ENCODE measurements around the gene TIMM17B. TPM values are rescaled to one million over a fixed set of nuclear protein-coding genes. Genes with fewer than 3 reads are reported as not detected.

TIMM17B gene
- polyA plus RNA-seq, 2 of the 4 experiments (the other 2 are of a cell fraction): 68.9 to 76.9 TPM

GRCh38 chrX:48909703-48910294 is 12.2 kb upstream of the TIMM17B start:
- H3K4me2 ChIP-seq: peak overlapping the region; percentile 84
- CTCF ChIA-PET: interaction anchor here (1.0 kb wide), 1 partner anchor 18 kb away, joined by 3 read pairs; no protein-coding TSS in a partner anchor

GRCh38 chrX:48908600-48908999 is 11.0 kb upstream of the TIMM17B start:
- ATAC-seq (no peak), FAIRE-seq (no peak), DNase-seq (ENCODE audit: low read depth in 1 of 2, low spot score in 1 of 2) (no peak)
- Histone ChIP-seq H3K4me3 (no peak overlapping the region), H3K9me3 (no peaks in the 10 kb centered on the region), H3K27ac (no peak overlapping the region), H3K4me2 (no peak overlapping the region), H3K4me1 (peaks cover 13% of the 10 kb centered on the region)
- 88% methylated on average over 1 of the region's 1 CpG for WGBS (ENCODE audit: missing lambda C conversion rate)
- POLR2A ChIA-PET: no interaction called here
- CTCF ChIA-PET: interaction anchor here (1.1 kb wide), 1 partner anchor 10 kb away, joined by 3 read pairs; no protein-coding TSS in a partner anchor
- no peak for TF ChIP-seq ZSCAN20 (CRISPR knock-in tag; IDR thresholded peaks at IDR 0.05)

More at GRCh38 chrX:48909703-48910294, 12.2 kb upstream of the TIMM17B start:
- no peak overlapping the region for H3K27ac ChIP-seq
- peaks cover 13% of the 10 kb centered on the region for H3K4me1 ChIP-seq
- ATAC-seq (no peak), DNase-seq (ENCODE audit: low read depth in 1 of 2, low spot score in 1 of 2) (no peak), FAIRE-seq (no peak)
- 98% methylated on average over 16 of the region's 17 CpGs for WGBS (ENCODE audit: missing lambda C conversion rate)
- TF ChIP-seq FOXS1 (CRISPR knock-in tag; IDR thresholded peaks at IDR 0.05) (no peak), MAZ (IDR thresholded peaks at IDR 0.05; ENCODE audit: borderline replicate concordance, low read depth, low read length) (no peak)
- no peak overlapping the region for H3K4me3 ChIP-seq
- POLR2A ChIA-PET: no interaction called here
- H3K9me3 ChIP-seq: no peaks in the 10 kb centered on the region

GRCh38 chrX:48905090-48905790 is 7.7 kb upstream of the TIMM17B start:
- Histone ChIP-seq H3K27ac (no peak overlapping the region), H3K9me3 (no peaks in the 10 kb centered on the region), H3K4me2 (no peak overlapping the region), H3K4me1 (peaks cover 3% of the 10 kb centered on the region; the same call in 2 of the 3 replicates), H3K4me3 (no peak overlapping the region)
- no peak for TF ChIP-seq MAZ (IDR thresholded peaks at IDR 0.05; ENCODE audit: borderline replicate concordance, low read depth, low read length)
- TF ChIP-seq POLR2AphosphoS2 (conservative IDR thresholded peaks at IDR 0.05; ENCODE audit: low read length): no peak
- TF ChIP-seq GATA3 (IDR thresholded peaks at IDR 0.05; ENCODE audit: borderline replicate concordance): no peak
- no peak for TF ChIP-seq ATOH8 (CRISPR knock-in tag; IDR thresholded peaks at IDR 0.05; ENCODE audit: low read depth)
- no peak for TF ChIP-seq NR3C1 (IDR thresholded peaks at IDR 0.05)
- TF ChIP-seq JUN (IDR thresholded peaks at IDR 0.05): no peak
- no peak for TF ChIP-seq KDM1A (IDR thresholded peaks at IDR 0.05; ENCODE audit: low read depth)
- TF ChIP-seq CHD4 (IDR thresholded peaks at IDR 0.05; ENCODE audit: borderline replicate concordance): no peak
- TF ChIP-seq MAFK (IDR thresholded peaks at IDR 0.05; ENCODE audit: partially characterized antibody): no peak
- TF ChIP-seq KDM5A (IDR thresholded peaks at IDR 0.05): no peak
- no peak for TF ChIP-seq RNF2 (IDR thresholded peaks at IDR 0.05; ENCODE audit: borderline replicate concordance, low read depth)
- TF ChIP-seq HOXB13 (CRISPR knock-in tag; IDR thresholded peaks at IDR 0.05; ENCODE audit: low read depth): no peak
- TF ChIP-seq FOXS1 (CRISPR knock-in tag; IDR thresholded peaks at IDR 0.05): no peak
- no peak for TF ChIP-seq PHF8 (IDR thresholded peaks at IDR 0.05; ENCODE audit: borderline replicate concordance, low read depth)
- TF ChIP-seq POLR2A (IDR thresholded peaks at IDR 0.05; ENCODE audit: low read length): no peak
- TF ChIP-seq HDAC2 (IDR thresholded peaks at IDR 0.05): no peak
- no peak for TF ChIP-seq CBX2 (IDR thresholded peaks at IDR 0.05; ENCODE audit: borderline replicate concordance, low read depth)
- DNase-seq (ENCODE audit: low read depth in 1 of 2, low spot score in 1 of 2) (no peak), ATAC-seq (no peak), FAIRE-seq (no peak)
- ChIA-PET CTCF (interaction anchor here (1.4 to 1.9 kb wide), 2 partner anchors 9 to 14 kb away, joined by 3 to 7 read pairs; no protein-coding TSS in a partner anchor), POLR2A (no interaction called here)
- 91% methylated on average over 15 of the region's 20 CpGs for WGBS (ENCODE audit: missing lambda C conversion rate)

- Histone ChIP-seq H3K9me3 (no peaks in the 10 kb centered on the region), H3K27ac (no peak overlapping the region), H3K4me1 (peaks cover under 1% of the 10 kb centered on the region; the same call in 2 of the 3 replicates), H3K4me2 (no peak overlapping the region), H3K4me3 (no peak overlapping the region)
- FAIRE-seq: no peak
- WGBS (ENCODE audit: missing lambda C conversion rate): 91% methylated on average over 14 of the region's 14 CpGs
- ChIA-PET CTCF (interaction anchor here (0.6 to 2.0 kb wide), 2 partner anchors 13 to 41 kb away, joined by 3 to 10 read pairs; no protein-coding TSS in a partner anchor), POLR2A (interaction anchor here (1.6 kb wide), 1 partner anchor 13 kb away, joined by 7 read pairs; no protein-coding TSS in a partner anchor)
- DNase-seq (ENCODE audit: low read depth in 1 of 2, low spot score in 1 of 2): no peak
- TF ChIP-seq JUNB (IDR thresholded peaks at IDR 0.05) (no peak), RNF2 (IDR thresholded peaks at IDR 0.05; ENCODE audit: borderline replicate concordance, low read depth) (no peak), KDM5A (IDR thresholded peaks at IDR 0.05) (no peak), FOXS1 (CRISPR knock-in tag; IDR thresholded peaks at IDR 0.05) (no peak), CEBPB (IDR thresholded peaks at IDR 0.05) (no peak), PHF8 (IDR thresholded peaks at IDR 0.05; ENCODE audit: borderline replicate concordance, low read depth) (no peak)
- peak; percentile 38 to 44; a peak in 4 of 6 replicates for ATAC-seq
Measured at GRCh38 chrX:48904626-48905025, 7.1 kb upstream of the TIMM17B start.

Measured in A549 (cell line).